Measurements from ENCODE around the gene LTF. TPM values are rescaled to one million over a fixed set of nuclear protein-coding genes. Genes with fewer than 3 reads are reported as not detected.

Gene LTF
- total RNA-seq, 4 donors from 2014 or later = 0.62 to 5.1 (median 1.1) TPM

DNA sequence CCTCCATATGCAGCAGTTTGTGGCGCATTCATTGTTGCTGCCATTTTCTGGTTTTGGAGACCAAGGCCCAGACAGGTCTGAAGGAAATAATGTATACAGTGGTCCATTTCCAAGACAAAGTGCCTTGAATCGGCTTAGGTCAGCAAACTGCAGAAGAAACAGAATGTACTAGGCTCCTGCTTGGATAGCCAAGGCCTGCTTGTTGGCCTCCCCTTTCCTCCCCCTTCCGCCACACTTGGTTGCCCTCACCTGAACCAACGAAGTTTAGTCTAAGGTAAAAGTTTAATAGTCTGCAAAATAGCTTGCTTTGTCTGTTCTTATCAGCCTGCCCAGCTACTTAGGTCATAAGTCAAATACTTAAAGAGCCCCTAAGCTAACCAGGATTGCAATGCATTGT lies 21.1 kb upstream of the LTF start:
- in situ Hi-C loops (cut with MboI; ENCODE audit: low sequenced_read_pairs in 4 of 4) = loop anchor here in 3 of 4 donors (5.0 to 10.0 kb wide), 4 partner anchors 72 to 149 kb away; partner anchors contain the start of gene LRRC2 (in 1 of the 3)
- Histone ChIP-seq H3K9me3 (no peaks in the 10 kb centered on the region), H3K4me1 (peaks cover 19 to 21% of the 10 kb centered on the region in 2 donors), H3K27me3 (no peaks in the 10 kb centered on the region), H3K27ac (no peak overlapping the region), H3K36me3 (no peaks in the 10 kb centered on the region), H3K4me3 (no peak overlapping the region)
- TF ChIP-seq POLR2A (IDR thresholded peaks at IDR 0.05) = no peak
- TF ChIP-seq, protein P1, sequence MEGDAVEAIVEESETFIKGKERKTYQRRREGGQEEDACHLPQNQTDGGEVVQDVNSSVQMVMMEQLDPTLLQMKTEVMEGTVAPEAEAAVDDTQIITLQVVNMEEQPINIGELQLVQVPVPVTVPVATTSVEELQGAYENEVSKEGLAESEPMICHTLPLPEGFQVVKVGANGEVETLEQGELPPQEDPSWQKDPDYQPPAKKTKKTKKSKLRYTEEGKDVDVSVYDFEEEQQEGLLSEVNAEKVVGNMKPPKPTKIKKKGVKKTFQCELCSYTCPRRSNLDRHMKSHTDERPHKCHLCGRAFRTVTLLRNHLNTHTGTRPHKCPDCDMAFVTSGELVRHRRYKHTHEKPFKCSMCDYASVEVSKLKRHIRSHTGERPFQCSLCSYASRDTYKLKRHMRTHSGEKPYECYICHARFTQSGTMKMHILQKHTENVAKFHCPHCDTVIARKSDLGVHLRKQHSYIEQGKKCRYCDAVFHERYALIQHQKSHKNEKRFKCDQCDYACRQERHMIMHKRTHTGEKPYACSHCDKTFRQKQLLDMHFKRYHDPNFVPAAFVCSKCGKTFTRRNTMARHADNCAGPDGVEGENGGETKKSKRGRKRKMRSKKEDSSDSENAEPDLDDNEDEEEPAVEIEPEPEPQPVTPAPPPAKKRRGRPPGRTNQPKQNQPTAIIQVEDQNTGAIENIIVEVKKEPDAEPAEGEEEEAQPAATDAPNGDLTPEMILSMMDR (IDR thresholded peaks at IDR 0.05 in 4 of 5, conservative IDR thresholded peaks at IDR 0.05 in 1 of 5) = no peak
- DNase-seq (no peak), ATAC-seq (no peak)
- intact Hi-C loops (cut with DNase I; ENCODE audit: low total_unique reads) = no loop called here

DNA sequence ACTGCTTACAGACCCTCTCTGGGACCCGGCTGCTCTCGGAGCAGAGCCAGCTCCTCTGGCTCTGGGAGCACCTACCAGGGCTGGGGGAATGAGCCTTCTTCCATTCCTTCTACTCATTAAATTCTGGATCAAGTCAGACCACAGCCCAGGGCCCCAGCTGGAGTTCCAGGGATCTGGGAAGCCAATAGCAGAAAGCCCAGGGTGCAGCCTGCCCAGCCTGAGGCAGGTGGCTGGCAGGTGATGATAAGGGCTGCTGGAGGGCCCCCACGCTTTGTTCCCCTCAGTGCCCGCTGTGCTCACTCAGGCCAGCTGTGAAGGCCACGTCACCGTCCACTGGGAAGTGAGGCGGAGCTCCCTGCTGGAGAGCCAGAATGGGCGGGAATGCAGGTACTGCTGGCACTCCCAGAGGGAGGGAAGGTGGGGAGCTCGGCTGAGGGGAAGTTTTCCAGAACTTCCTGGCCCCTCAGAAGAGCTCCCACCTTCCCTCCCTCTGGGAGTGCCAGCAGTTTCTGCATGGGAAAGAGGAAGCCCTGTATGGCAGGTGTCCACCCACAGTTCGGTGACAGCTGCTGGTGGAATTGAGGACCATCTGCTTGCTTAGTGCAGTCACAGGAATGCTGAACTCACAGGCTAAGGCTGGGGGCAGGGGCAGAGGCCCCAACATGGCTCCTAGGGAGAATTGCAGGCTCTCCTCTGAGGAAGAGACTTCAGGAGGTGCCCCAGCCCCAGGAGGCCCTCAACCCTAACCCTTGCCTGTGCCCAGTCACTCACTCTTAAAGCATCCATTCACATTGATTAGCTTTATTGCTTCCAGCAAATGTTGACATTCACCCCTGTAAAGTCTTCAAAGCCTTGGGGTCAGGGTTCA lies 20.4 kb upstream of the LTF start:
- no peaks in the 10 kb centered on the region for H3K36me3 ChIP-seq
- H3K4me1 ChIP-seq = peaks cover 14 to 18% of the 10 kb centered on the region in 2 donors
- H3K27ac ChIP-seq = no peak overlapping the region
- DNase-seq (no peak), ATAC-seq (no peak)
- no peak overlapping the region for H3K4me3 ChIP-seq
- intact Hi-C loops (cut with DNase I; ENCODE audit: low total_unique reads) (no loop called here), in situ Hi-C loops (cut with MboI; ENCODE audit: low sequenced_read_pairs in 4 of 4) (loop anchor here (5.0 to 10.0 kb wide), 5 partner anchors 72 to 152 kb away; partner anchors contain the start of gene LRRC2 (in 1 of the 4))
- TF ChIP-seq, protein P1 (IDR thresholded peaks at IDR 0.05 in 4 of 5, conservative IDR thresholded peaks at IDR 0.05 in 1 of 5) = no peak
- TF ChIP-seq POLR2A (IDR thresholded peaks at IDR 0.05) = no peak
- no peaks in the 10 kb centered on the region for H3K9me3 ChIP-seq
- H3K27me3 ChIP-seq = no peaks in the 10 kb centered on the region

DNA sequence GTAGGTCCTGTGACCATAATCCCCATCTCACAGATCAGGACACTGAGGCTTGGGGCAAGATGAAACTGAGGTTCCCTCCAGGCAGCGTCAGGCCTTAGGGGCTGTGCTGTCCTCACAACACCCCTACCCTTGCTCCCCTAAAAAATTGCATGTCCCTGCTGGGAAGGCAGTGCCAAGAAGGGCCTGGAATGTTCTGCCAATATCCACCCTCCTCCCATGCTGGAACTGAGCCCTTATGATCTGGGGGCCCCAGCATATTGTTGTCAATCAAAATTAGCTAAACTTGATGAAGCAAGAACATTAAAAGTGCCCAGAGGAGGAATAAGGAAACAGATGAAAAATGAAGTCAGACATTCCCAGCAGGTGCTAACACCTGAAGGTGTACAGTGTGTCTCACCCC lies 19.7 kb upstream of the LTF start:
- Histone ChIP-seq H3K27me3 (no peaks in the 10 kb centered on the region), H3K9me3 (no peaks in the 10 kb centered on the region), H3K4me1 (peaks cover 6 to 10% of the 10 kb centered on the region in 2 donors), H3K27ac (no peak overlapping the region), H3K36me3 (no peaks in the 10 kb centered on the region), H3K4me3 (no peak overlapping the region)
- DNase-seq (no peak), ATAC-seq (no peak)
- in situ Hi-C loops (cut with MboI; ENCODE audit: low sequenced_read_pairs in 4 of 4) = loop anchor here in 3 of 4 donors (5.0 to 10.0 kb wide), 3 partner anchors 143 to 153 kb away; no protein-coding TSS in a partner anchor
- intact Hi-C loops (cut with DNase I; ENCODE audit: low total_unique reads) = no loop called here
- TF ChIP-seq, protein P1 (IDR thresholded peaks at IDR 0.05 in 4 of 5, conservative IDR thresholded peaks at IDR 0.05 in 1 of 5) = no peak
- no peak for TF ChIP-seq POLR2A (IDR thresholded peaks at IDR 0.05)

DNA sequence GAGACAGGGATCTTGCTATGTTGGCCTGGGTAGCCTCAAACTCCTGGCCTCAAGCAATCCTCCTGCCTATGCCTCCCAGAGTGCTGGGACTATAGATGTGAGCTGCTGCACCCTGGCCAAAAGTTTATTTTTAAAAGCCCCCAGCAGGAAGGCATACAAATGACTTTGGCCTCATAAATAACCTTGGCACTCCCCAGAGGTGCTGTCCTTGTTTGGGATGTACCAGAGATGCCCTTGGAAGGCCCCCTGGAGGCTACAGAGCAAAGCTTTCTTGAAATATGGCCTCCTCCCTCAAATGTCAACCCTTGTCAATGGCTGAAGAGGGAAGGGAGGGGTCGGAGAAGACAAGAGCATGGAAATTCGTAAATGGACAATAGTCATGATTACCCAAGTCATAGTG lies 19.1 kb upstream of the LTF start:
- H3K9me3 ChIP-seq = no peaks in the 10 kb centered on the region
- no peak overlapping the region for H3K4me3 ChIP-seq
- in situ Hi-C loops (cut with MboI; ENCODE audit: low sequenced_read_pairs in 4 of 4) = loop anchor here in 3 of 4 donors (5.0 to 10.0 kb wide), 3 partner anchors 143 to 153 kb away; no protein-coding TSS in a partner anchor
- peaks cover under 1 to 5% of the 10 kb centered on the region in 2 donors for H3K4me1 ChIP-seq
- DNase-seq (no peak), ATAC-seq (no peak)
- intact Hi-C loops (cut with DNase I; ENCODE audit: low total_unique reads) = no loop called here
- no peak overlapping the region for H3K27ac ChIP-seq
- TF ChIP-seq POLR2A (IDR thresholded peaks at IDR 0.05) = no peak
- TF ChIP-seq, protein P1 (IDR thresholded peaks at IDR 0.05 in 4 of 5, conservative IDR thresholded peaks at IDR 0.05 in 1 of 5) = no peak
- H3K27me3 ChIP-seq = no peaks in the 10 kb centered on the region
- H3K36me3 ChIP-seq = no peaks in the 10 kb centered on the region

Data from gastrocnemius medialis (tissue), 4 donors.